ENCODE data around the gene CNNM3. TPM values are rescaled to one million over a fixed set of nuclear protein-coding genes. Genes with fewer than 3 reads are reported as not detected.

The CNNM3 gene
- total RNA-seq, 2 experiments from 2014 or later = 13.5 to 18.6 TPM

DNA sequence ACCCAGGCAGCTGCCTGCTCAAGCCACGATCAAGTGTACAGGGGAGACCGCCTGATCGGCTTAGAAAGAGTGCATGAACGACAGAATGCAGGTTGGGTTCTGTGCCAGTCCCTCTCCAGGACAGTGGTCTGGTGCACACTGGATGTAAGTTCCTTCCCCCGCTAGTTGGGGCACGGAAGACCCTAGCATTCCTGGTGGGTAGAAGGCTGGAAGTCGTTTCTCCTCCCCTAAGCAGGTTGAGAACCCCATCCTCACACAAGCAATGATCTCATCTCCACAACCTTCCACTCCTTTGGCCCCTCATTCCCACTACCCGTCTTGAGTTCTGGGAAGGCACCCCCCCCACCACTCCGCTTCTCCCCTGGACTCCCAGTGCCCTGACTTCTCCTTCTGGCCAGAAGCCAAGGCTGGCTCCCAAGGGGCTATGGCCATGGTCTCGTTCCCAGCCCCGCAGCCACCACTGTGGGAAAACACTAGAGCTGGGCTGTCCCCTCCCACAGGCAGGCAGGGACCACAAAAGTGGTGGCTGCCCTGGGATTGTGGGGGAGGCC is 43.1 kb downstream of the CNNM3 start:
- Histone ChIP-seq H3K9me3 (ENCODE audit: low read length) (no peaks in the 10 kb centered on the region), H3K4me1 (ENCODE audit: insufficient read depth, low read length, poor library complexity, severe bottlenecking) (peaks cover 14% of the 10 kb centered on the region), H3K4me3 (ENCODE audit: low read depth, low read length, poor library complexity, severe bottlenecking) (no peak overlapping the region), H3K79me2 (ENCODE audit: insufficient read depth, low read depth, low read length) (peaks cover 12% of the 10 kb centered on the region; the same call in 1 of the 2 replicates), H2AFZ (ENCODE audit: low read length) (no peak overlapping the region), H3K27ac (ENCODE audit: low read depth, low read length, poor library complexity, severe bottlenecking) (no peak overlapping the region), H3K9me2 (ENCODE audit: insufficient read depth, low read length) (no peaks in the 10 kb centered on the region), H3K4me2 (ENCODE audit: low read length) (no peak overlapping the region), H4K20me1 (ENCODE audit: insufficient read depth, low read length) (no peaks in the 10 kb centered on the region), H3K36me3 (ENCODE audit: insufficient read depth, low read length) (no peaks in the 10 kb centered on the region)
- no peak for TF ChIP-seq EZH2phosphoT487 (IDR thresholded peaks at IDR 0.05; ENCODE audit: borderline replicate concordance, low read depth, low read length)
- TF ChIP-seq, protein P1, sequence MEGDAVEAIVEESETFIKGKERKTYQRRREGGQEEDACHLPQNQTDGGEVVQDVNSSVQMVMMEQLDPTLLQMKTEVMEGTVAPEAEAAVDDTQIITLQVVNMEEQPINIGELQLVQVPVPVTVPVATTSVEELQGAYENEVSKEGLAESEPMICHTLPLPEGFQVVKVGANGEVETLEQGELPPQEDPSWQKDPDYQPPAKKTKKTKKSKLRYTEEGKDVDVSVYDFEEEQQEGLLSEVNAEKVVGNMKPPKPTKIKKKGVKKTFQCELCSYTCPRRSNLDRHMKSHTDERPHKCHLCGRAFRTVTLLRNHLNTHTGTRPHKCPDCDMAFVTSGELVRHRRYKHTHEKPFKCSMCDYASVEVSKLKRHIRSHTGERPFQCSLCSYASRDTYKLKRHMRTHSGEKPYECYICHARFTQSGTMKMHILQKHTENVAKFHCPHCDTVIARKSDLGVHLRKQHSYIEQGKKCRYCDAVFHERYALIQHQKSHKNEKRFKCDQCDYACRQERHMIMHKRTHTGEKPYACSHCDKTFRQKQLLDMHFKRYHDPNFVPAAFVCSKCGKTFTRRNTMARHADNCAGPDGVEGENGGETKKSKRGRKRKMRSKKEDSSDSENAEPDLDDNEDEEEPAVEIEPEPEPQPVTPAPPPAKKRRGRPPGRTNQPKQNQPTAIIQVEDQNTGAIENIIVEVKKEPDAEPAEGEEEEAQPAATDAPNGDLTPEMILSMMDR (conservative IDR thresholded peaks at IDR 0.05; ENCODE audit: low read length) = no peak
- POLR2A ChIA-PET = no interaction called here
- intact Hi-C loops (cut with micrococcal nuclease; ENCODE audit: unreplicated experiment) = loop anchor here (5.0 kb wide), 2 partner anchors 97 to 222 kb away; partner anchors contain the start of genes CNNM4 and KANSL3
- CTCF ChIA-PET (ENCODE audit: unreplicated experiment) = no interaction called here
- no peak for DNase-seq (ENCODE audit: low spot score)
- no TSS peak for BruUV-seq (replicated peaks)

DNA sequence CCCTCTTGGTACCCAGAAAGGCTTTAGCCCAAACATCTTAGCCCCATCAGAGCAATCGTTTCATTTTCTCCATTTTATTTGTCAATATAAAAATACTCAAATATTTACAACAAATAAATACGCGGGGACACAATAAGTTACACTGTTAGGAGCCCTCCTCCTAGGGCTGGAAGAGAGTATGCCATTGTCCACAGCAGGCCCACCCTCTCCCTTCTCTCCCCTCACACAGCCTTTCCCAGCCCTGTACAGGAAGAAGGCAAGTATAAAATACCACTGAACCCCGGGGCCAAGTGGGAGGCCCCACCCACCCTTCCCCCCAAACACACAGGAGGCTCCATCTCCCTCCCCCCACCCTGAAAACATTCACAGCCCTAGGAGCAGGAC is 43.6 kb downstream of the CNNM3 start:
- Histone ChIP-seq H4K20me1 (ENCODE audit: insufficient read depth, low read length) (no peaks in the 10 kb centered on the region), H3K4me3 (ENCODE audit: low read depth, low read length, poor library complexity, severe bottlenecking) (no peak overlapping the region), H3K9me3 (ENCODE audit: low read length) (no peaks in the 10 kb centered on the region), H3K79me2 (ENCODE audit: insufficient read depth, low read depth, low read length) (peaks cover 12% of the 10 kb centered on the region; the same call in 1 of the 2 replicates), H2AFZ (ENCODE audit: low read length) (no peak overlapping the region), H3K36me3 (ENCODE audit: insufficient read depth, low read length) (no peaks in the 10 kb centered on the region), H3K4me2 (ENCODE audit: low read length) (no peak overlapping the region), H3K4me1 (ENCODE audit: insufficient read depth, low read length, poor library complexity, severe bottlenecking) (peaks cover 14% of the 10 kb centered on the region), H3K9me2 (ENCODE audit: insufficient read depth, low read length) (no peaks in the 10 kb centered on the region), H3K27ac (ENCODE audit: low read depth, low read length, poor library complexity, severe bottlenecking) (no peak overlapping the region)
- ChIA-PET CTCF (ENCODE audit: unreplicated experiment) (no interaction called here), POLR2A (no interaction called here)
- DNase-seq (ENCODE audit: low spot score) = no peak
- intact Hi-C loops (cut with micrococcal nuclease; ENCODE audit: unreplicated experiment) = loop anchor here (5.0 kb wide), 2 partner anchors 97 to 222 kb away; partner anchors contain the start of genes CNNM4 and KANSL3
- BruUV-seq (replicated peaks) = no TSS peak
- TF ChIP-seq, protein P1 (conservative IDR thresholded peaks at IDR 0.05; ENCODE audit: low read length) = no peak
- no peak for TF ChIP-seq EZH2phosphoT487 (IDR thresholded peaks at IDR 0.05; ENCODE audit: borderline replicate concordance, low read depth, low read length)
